Esophagus muscularis mucosa (tissue), 4 donors: ENCODE measurements around the gene APEX1.

Experiments
- CTCF ChIP-seq, 3 experiments: fragments of 200-600 bp in 2 of 3; fragments of 450-650 bp in 1 of 3; sonication (generic) in 2 of 3; IDR thresholded peaks; one replicate each; pipeline ENCODE4 v1.5.1; 2017 to 2019; ENCODE audit warnings: antibody characterized with exemption in 3 of 3, mild to moderate bottlenecking in 2 of 3, moderate library complexity in 1 of 3
- EP300 ChIP-seq: sonication (generic); formaldehyde crosslinking; IDR thresholded peaks from one replicate; pipeline ENCODE4 v1.6.1; 2017; ENCODE audit warnings: antibody characterized with exemption
- POLR2A ChIP-seq: fragments of 450-650 bp; IDR thresholded peaks from one replicate; pipeline ENCODE4 v1.6.1; 2017; ENCODE audit warnings: antibody characterized with exemption, moderate library complexity, mild to moderate bottlenecking, low read depth

DNA sequence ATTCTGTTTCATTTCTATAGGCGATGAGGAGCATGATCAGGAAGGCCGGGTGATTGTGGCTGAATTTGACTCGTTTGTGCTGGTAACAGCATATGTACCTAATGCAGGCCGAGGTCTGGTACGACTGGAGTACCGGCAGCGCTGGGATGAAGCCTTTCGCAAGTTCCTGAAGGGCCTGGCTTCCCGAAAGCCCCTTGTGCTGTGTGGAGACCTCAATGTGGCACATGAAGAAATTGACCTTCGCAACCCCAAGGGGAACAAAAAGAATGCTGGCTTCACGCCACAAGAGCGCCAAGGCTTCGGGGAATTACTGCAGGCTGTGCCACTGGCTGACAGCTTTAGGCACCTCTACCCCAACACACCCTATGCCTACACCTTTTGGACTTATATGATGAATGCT is 1.9 kb downstream of the APEX1 start:
- no peak for TF ChIP-seq CTCF (IDR thresholded peaks at IDR 0.05)
- no peak for TF ChIP-seq POLR2A
- TF ChIP-seq EP300 = no peak
